Thymus (tissue), 11 donors: ENCODE data around the gene ACBD6. TPM values are rescaled to one million over a fixed set of nuclear protein-coding genes. Genes with fewer than 3 reads are reported as not detected.

Source experiments
- DNase-seq, 9 donors: peaks; one replicate each; pipeline ENCODE4 v3.0.0-alpha.2; 2013; ENCODE audit warnings: low spot score in 9 of 9, low read depth in 6 of 9, missing footprints in 1 of 9
- H3K27ac ChIP-seq, 2 donors: one replicate each; pipeline ENCODE4 v1.5.1; 2013; ENCODE audit warnings: control low read depth in 1 of 2, low read depth in 1 of 2, low read length in 1 of 2, mild to moderate bottlenecking in 1 of 2, moderate library complexity in 1 of 2
- H3K27me3 ChIP-seq, 2 donors: one replicate each; pipeline ENCODE4 v1.5.1; 2013; ENCODE audit warnings: low read length in 1 of 2; ENCODE audit not compliant: control insufficient read depth in 2 of 2, insufficient read depth in 1 of 2
- H3K36me3 ChIP-seq, 2 donors: one replicate each; pipeline ENCODE4 v1.5.1; 2013; ENCODE audit warnings: low read length in 1 of 2, mild to moderate bottlenecking in 1 of 2, moderate library complexity in 1 of 2; ENCODE audit not compliant: control insufficient read depth in 2 of 2, insufficient read depth in 2 of 2
- H3K4me1 ChIP-seq, 2 donors: one replicate each; pipeline ENCODE4 v1.5.1; 2013; ENCODE audit warnings: low read length in 2 of 2; ENCODE audit not compliant: control insufficient read depth in 2 of 2, insufficient read depth in 2 of 2
- H3K4me3 ChIP-seq, 2 donors: one replicate each; pipeline ENCODE4 v1.5.1; 2013; ENCODE audit warnings: low read length in 2 of 2, control low read depth in 1 of 2, mild to moderate bottlenecking in 1 of 2
- H3K9me3 ChIP-seq, 2 donors: one replicate each; pipeline ENCODE4 v1.5.1; 2013; ENCODE audit warnings: low read length in 1 of 2, mild to moderate bottlenecking in 1 of 2; ENCODE audit not compliant: control insufficient read depth in 2 of 2, insufficient read depth in 1 of 2
- WGBS: extraction: QIAGEN DNeasy Blood & Tissue Kit; methylation state at CpG from one replicate; pipeline ENCODE4 v1.1.7; 2013; 5-methylcytosine and 5-hydroxymethylcytosine counted together
- polyA plus RNA-seq: library from polyadenylated mRNA; stranded (reverse); fragments of 200-250 nt; gene quantifications from one replicate; pipeline ENCODE4 v1.2.3, GENCODE V29; 2013
- total RNA-seq: library from RNA; stranded (reverse); fragments of 120-200 nt; gene quantifications from one replicate; pipeline ENCODE4 v1.2.4, GENCODE V29; 2013
- donor health status: healthy.

ACBD6 gene
- total and polyA plus RNA-seq, 2 donors = 35.0 to 48.7 TPM

- no peaks in the 10 kb centered on the region for H3K36me3 ChIP-seq
- H3K4me3 ChIP-seq = no peak overlapping the region
- H3K9me3 ChIP-seq = no peaks in the 10 kb centered on the region
- H3K27ac ChIP-seq = no peak overlapping the region
- 97% methylated on average over 1 of the region's 1 CpG for WGBS
- H3K4me1 ChIP-seq = no peaks in the 10 kb centered on the region
- peak in 1 of 9 donors; percentile 3 for DNase-seq
- no peaks in the 10 kb centered on the region for H3K27me3 ChIP-seq
These were observed 158.2 kb downstream of the ACBD6 start for GRCh38 chr1:180343921-180344769.

- H3K4me1 ChIP-seq = no peaks in the 10 kb centered on the region
- H3K36me3 ChIP-seq = no peaks in the 10 kb centered on the region
- H3K27me3 ChIP-seq = no peaks in the 10 kb centered on the region
- WGBS = over 99% methylated on average over 6 of the region's 6 CpGs
- no peaks in the 10 kb centered on the region for H3K9me3 ChIP-seq
- no peak overlapping the region for H3K4me3 ChIP-seq
- DNase-seq = no peak
- H3K27ac ChIP-seq = no peak overlapping the region
These were observed 175.3 kb downstream of the ACBD6 start for GRCh38 chr1:180327089-180327488.

- Histone ChIP-seq H3K9me3 (no peaks in the 10 kb centered on the region), H3K36me3 (peaks cover 0 to 2% of the 10 kb centered on the region in 2 donors), H3K27ac (no peak overlapping the region), H3K4me1 (no peaks in the 10 kb centered on the region), H3K4me3 (no peak overlapping the region), H3K27me3 (no peaks in the 10 kb centered on the region)
- 98% methylated on average over 2 of the region's 2 CpGs for WGBS
- no peak for DNase-seq
These were observed 189.5 kb downstream of the ACBD6 start for GRCh38 chr1:180312926-180313325.

- Histone ChIP-seq H3K27ac (no peak overlapping the region), H3K4me1 (no peaks in the 10 kb centered on the region), H3K9me3 (no peaks in the 10 kb centered on the region), H3K27me3 (no peaks in the 10 kb centered on the region), H3K4me3 (no peak overlapping the region), H3K36me3 (peaks cover 0 to 2% of the 10 kb centered on the region in 2 donors)
- WGBS = 97% methylated on average over 4 of the region's 4 CpGs
- DNase-seq = no peak
These were observed 191.2 kb downstream of the ACBD6 start for GRCh38 chr1:180311011-180311730.

GRCh38 chr1:180310095-180310494 is 192.3 kb downstream of the ACBD6 start:
- H3K27me3 ChIP-seq = no peaks in the 10 kb centered on the region
- H3K36me3 ChIP-seq = peaks cover 0 to 2% of the 10 kb centered on the region in 2 donors
- 98% methylated on average over 3 of the region's 3 CpGs for WGBS
- no peaks in the 10 kb centered on the region for H3K4me1 ChIP-seq
- no peak overlapping the region for H3K27ac ChIP-seq
- no peak overlapping the region for H3K4me3 ChIP-seq
- H3K9me3 ChIP-seq = no peaks in the 10 kb centered on the region
- no peak for DNase-seq

GRCh38 chr1:180309338-180309737 is 193.0 kb downstream of the ACBD6 start:
- H3K27ac ChIP-seq = no peak overlapping the region
- H3K27me3 ChIP-seq = no peaks in the 10 kb centered on the region
- WGBS = 96% methylated on average over 1 of the region's 1 CpG
- DNase-seq = no peak
- peaks cover 0 to 2% of the 10 kb centered on the region in 2 donors for H3K36me3 ChIP-seq
- H3K4me1 ChIP-seq = no peaks in the 10 kb centered on the region
- H3K4me3 ChIP-seq = no peak overlapping the region
- no peaks in the 10 kb centered on the region for H3K9me3 ChIP-seq

GRCh38 chr1:180301135-180301742 is 201.1 kb downstream of the ACBD6 start:
- 96% methylated on average over 2 of the region's 2 CpGs for WGBS

GRCh38 chr1:180299479-180300221 is 202.7 kb downstream of the ACBD6 start:
- no peaks in the 10 kb centered on the region for H3K27me3 ChIP-seq
- no peaks in the 10 kb centered on the region for H3K9me3 ChIP-seq
- H3K36me3 ChIP-seq = no peaks in the 10 kb centered on the region
- H3K4me3 ChIP-seq = no peak overlapping the region
- H3K27ac ChIP-seq = no peak overlapping the region
- 97% methylated on average over 7 of the region's 7 CpGs for WGBS
- DNase-seq = no peak
- peaks cover 0 to 2% of the 10 kb centered on the region in 2 donors for H3K4me1 ChIP-seq

More at GRCh38 chr1:180301135-180301742, 201.1 kb downstream of the ACBD6 start:
- DNase-seq = no peak
- H3K4me1 ChIP-seq = peaks cover 0 to 1% of the 10 kb centered on the region in 2 donors
- no peak overlapping the region for H3K27ac ChIP-seq
- no peaks in the 10 kb centered on the region for H3K36me3 ChIP-seq
- H3K4me3 ChIP-seq = no peak overlapping the region
- H3K27me3 ChIP-seq = no peaks in the 10 kb centered on the region
- no peaks in the 10 kb centered on the region for H3K9me3 ChIP-seq
